NCI-H526 treated with DMSO at 0.1 percent for 48 hours (cell line): ENCODE measurements around the gene CHCHD3.
"Not testable (repeated sequence)": the region's sequence is repeated elsewhere in the genome, so short reads cannot be mapped to it uniquely, and the experiment has no call there.

Experiments used
- DNase-seq: peaks from one replicate; lab custom pipeline; 2025; lab: John Stamatoyannopoulos, UW

Gene CHCHD3

DNA sequence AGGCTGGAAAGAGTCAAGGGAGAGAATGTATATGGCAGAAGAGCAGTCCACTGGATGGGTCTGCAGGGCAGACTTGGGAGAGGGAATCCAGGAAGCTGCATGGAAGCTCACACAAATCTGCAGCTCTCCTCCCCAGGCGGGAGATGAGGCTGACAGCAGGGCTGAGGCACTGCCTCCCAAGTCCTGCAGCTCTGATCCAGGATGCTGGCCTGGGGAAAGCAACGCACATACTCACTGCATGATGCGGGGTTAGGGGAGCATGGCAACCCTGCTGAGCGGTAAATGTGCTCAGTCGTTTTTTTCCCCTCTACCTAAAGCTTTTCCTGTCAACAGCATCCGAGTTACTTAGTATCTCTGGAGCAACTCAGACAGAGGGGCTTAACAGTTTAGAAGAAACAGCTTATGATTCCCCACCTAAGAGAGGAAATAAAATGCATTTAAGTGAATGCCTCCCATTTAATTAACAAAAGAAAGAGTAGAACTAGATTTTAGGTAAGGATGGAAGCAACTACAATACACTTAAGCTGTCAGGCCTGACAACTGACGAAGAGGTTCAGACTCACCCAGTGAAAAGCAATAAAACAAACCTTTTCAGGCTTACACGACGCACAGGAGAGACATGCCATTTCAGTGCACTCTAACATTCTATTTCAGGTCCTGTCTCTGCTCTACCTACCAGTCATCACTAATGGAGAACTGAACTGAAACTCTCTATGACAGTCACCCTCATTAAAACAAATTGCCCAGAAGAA, 37.0 kb downstream of the CHCHD3 start:
- DNase-seq = no peak

DNA sequence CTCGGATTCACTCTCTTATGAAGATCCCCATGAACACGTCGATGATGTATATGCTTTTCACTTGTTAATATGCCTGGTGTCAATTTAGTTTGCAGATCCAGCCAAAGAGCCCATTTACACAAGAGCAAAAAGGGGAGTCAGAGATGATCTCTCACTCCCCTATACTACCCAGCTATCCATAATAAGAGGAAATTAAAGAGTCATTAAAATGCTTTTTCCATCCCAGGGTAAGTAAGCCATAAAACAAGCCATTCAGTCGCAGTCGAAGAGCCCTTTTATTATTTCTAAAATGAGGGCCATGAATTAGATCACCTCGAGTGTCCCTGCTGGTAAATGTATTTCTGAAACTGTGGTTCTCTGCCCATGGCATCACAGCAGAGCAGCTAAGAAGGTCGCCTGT, 41.2 kb downstream of the CHCHD3 start:
- no peak for DNase-seq

DNA sequence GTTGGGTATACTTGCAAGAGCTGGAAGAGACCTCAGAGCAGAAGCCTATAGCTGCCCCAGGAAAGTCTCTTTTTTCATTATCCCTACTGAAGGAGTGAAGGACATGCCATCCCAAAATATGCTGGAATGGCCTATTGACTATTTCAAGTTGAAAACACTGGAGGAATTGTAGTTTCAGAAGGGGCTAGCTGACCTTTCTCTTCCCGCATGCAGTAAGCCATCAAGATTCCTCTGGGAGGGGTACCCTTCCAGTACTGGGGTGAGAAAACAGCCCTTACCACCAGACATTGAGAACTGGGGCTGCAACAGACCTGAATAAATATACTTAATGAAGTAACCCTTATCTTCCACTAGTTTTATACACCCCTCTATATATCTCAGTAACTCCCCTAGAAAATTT, 41.7 kb downstream of the CHCHD3 start:
- DNase-seq = no peak

DNA sequence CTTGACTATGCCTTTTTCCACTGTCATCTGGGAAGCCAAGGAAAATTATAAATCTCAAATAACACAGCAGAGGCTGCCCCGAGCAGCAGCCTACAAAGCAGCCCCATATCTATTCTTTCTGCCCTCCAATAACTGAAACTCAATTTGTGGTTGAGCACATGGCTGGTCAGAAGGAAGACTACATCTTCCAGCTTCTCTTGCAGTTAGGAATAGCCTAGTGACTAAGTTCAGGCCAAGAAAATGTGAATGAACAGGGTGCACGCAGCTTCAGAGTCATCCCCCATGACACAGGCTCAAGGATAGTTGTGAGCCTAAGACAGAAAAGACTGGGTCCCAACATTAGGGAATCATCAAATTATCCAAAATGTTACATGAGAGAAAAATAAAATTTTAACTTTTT, 42.3 kb downstream of the CHCHD3 start:
- no peak for DNase-seq

GRCh38 chr7:133036289-133036688, 45.6 kb downstream of the CHCHD3 start:
- no peak for DNase-seq

GRCh38 chr7:133035240-133035639, 46.6 kb downstream of the CHCHD3 start:
- DNase-seq = not testable (repeated sequence)

- DNase-seq = no peak
Measured at GRCh38 chr7:133030346-133030745, 51.5 kb downstream of the CHCHD3 start.

DNA sequence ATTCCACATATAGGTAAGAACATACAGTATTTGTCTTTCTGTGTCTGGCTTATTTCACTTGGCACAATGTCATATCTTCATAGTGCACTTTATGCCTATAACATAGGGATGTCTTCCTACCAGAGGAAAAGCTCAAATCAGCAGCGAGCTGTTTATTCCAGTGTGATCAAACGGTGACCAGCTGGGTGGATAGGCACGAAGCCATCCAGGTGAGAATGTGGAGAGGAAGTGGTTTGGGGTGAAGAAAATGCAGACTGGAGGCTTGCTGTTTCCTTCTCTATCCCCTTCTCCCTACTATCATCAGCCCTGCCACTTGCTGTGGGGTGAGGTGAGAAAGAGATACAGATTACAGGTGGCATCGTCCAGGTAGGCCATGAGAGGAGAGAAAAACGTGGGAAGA, 52.4 kb downstream of the CHCHD3 start:
- DNase-seq = no peak

DNA sequence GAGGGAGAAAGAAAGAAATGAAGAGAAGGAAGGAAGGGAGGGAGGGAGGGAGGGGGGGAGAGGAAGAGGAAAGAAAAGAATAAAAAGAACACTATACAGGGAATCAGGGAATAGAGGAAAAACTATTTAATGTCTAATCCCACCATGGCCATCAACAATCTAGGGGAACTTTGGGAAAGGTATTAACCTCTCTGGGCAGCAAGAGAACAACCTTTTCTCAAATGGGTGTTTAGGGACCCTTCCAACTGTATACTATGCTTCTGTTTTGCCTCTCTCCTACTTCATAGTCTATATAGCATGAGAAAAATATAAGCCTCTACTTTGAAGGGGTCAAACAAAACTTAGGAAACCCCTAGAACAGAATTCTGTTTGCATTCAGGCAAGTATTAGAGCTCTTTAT, 54.5 kb downstream of the CHCHD3 start:
- DNase-seq = no peak

- no peak for DNase-seq
Measured at GRCh38 chr7:133026210-133026859, 55.6 kb downstream of the CHCHD3 start.

GRCh38 chr7:133025056-133025455, 56.8 kb downstream of the CHCHD3 start:
- DNase-seq = no peak

GRCh38 chr7:133024596-133024995, 57.3 kb downstream of the CHCHD3 start:
- no peak for DNase-seq

GRCh38 chr7:133023370-133024071, 58.4 kb downstream of the CHCHD3 start:
- DNase-seq = no peak

DNA sequence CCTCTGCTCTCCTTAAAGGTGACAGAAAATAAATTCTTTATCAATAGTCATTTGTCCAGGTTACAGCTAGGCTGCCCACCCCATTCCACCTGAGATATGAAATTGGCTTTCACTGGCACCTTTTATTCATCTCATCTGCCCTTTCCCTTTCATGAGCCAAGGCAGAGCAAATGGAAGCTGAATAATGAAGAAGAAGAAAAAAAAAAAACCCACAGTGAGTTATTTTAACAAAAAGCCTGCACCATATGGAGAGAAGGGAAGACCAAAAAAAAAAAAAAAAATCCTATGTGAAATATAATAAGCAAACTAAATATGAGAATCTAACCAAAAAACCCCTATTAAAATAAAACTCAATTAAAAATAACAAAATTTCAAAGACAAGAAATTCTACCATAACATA, 59.2 kb downstream of the CHCHD3 start:
- no peak for DNase-seq

GRCh38 chr7:133021196-133021595, 60.7 kb downstream of the CHCHD3 start:
- no peak for DNase-seq

GRCh38 chr7:133020496-133020895, 61.4 kb downstream of the CHCHD3 start:
- DNase-seq = no peak

DNA sequence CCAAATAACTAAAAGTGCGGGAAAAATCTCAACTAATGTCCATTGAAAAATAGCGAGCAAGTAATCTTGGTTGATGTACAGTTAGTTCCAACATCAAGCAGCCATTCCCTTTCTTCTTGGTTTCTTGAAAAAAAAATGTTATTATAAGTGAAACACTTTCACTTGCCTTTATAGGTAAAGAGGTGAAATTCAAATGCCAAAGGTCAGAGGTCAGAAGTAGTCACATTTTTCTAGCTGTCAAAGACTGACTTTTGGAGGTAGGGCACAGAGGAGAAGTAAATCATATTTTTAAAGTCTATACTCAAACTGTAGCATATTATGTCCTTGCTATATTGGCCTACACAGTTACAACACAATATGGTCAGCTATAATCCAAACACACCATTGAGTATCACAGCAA, 62.3 kb downstream of the CHCHD3 start:
- DNase-seq = no peak

DNA sequence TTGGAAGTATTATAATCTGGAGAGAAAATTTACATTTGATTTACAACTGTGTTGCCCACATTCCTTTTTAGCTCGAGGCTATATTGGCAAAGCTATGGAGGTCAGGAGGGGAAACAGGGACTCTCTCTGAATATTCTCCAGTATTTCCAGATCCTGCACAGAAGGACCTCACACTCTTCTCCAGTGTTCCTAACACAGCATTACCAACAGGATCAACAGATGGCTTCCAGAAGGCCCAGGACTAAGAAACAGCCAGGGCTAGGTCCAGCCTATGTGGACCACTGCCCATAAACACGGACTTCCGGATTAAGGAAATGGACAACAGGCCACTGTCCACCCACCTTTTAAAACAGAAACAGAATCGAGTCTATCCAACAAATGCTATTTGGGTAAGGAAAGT, 65.3 kb downstream of the CHCHD3 start:
- no peak for DNase-seq

- DNase-seq = no peak
Measured at GRCh38 chr7:133015888-133016287, 66.0 kb downstream of the CHCHD3 start.

- no peak for DNase-seq
Measured at GRCh38 chr7:133011746-133012145, 70.1 kb downstream of the CHCHD3 start.

GRCh38 chr7:133009426-133010252, 72.3 kb downstream of the CHCHD3 start:
- DNase-seq = no peak

GRCh38 chr7:133007961-133008360, 73.9 kb downstream of the CHCHD3 start:
- DNase-seq = no peak
